ENCODE data around the gene RTN4RL1. TPM values are rescaled to one million over a fixed set of nuclear protein-coding genes. Genes with fewer than 3 reads are reported as not detected.

The RTN4RL1 gene
- total RNA-seq, 1 donor from 2014 or later = 50.3 TPM

DNA sequence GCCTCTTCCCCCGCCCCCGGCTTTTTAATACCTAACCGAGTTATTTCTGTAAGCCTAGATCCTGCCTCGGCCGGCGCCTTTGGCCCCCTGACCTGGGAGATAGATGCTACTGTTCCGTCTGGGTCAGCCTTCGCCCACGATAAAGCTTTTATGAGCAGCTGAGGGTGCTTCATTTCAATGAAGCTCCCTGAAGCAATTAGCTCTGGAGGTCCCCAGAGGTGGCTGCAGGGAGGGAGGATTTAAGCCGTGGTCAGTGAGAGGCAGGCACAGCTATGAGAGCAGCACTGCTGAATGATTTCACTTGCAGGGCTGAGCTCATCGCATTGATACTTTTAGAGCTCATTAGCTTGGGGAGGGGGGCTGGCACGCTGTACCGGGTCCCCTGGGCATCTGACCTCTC, 105.9 kb downstream of the RTN4RL1 start:
- no peak for TF ChIP-seq CTCF (IDR thresholded peaks at IDR 0.05; ENCODE audit: partially characterized antibody, unreplicated experiment)
- peak; percentile 79 for DNase-seq
- H3K4me1 Mint-ChIP-seq (ENCODE audit: low read depth, unreplicated experiment) = peaks cover 36% of the 10 kb centered on the region
- peaks cover 7% of the 10 kb centered on the region for H3K27me3 Mint-ChIP-seq (ENCODE audit: unreplicated experiment)
- H3K9me3 Mint-ChIP-seq (ENCODE audit: unreplicated experiment) = peaks cover 3% of the 10 kb centered on the region
- H3K4me3 Mint-ChIP-seq (ENCODE audit: unreplicated experiment) = peak overlapping the region; percentile 40
- peak overlapping the region; percentile 87 for H3K27ac Mint-ChIP-seq (ENCODE audit: unreplicated experiment)
- no peaks in the 10 kb centered on the region for H3K36me3 Mint-ChIP-seq (ENCODE audit: unreplicated experiment)

DNA sequence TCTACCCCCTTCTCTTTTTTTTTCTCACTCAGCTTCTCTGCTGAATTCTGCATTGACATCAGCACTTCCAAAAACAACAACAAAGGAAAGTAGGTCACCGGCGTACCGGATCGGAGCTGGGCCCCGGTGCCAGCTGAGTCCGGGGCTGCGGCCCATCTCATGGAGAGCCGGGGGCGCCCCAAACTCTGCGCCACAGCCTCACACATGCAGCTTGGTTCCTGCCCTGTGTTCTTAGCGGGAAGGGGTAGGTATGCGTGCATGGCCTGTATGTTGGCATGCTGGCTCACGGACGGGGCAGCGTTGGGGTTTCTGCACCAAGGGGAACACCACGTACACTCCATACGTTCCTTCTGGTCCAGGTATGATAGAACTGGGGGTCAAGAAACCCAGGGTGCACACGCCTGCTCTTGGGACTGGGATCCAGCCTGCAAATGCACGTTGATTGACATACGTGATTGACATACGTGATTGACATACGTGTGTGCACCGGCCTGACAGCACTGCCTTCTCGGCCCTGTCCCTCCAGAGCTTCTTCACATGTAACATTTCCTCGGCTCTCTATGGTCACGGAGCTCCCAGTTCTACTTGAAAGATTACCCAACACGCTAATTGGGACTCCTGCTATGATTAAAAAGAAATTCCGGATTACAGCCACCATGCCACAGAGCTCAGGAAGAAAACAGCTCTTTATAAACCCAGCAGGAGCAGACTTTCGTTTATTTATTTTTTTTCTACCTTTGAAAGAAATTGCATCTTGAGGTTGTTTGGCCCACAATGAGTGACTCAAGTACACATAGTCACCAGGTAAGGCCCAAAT, 106.6 kb downstream of the RTN4RL1 start:
- Mint-ChIP-seq H3K9me3 (ENCODE audit: unreplicated experiment) (peaks cover 4% of the 10 kb centered on the region), H3K27ac (ENCODE audit: unreplicated experiment) (peak overlapping the region; percentile 87), H3K27me3 (ENCODE audit: unreplicated experiment) (peaks cover 7% of the 10 kb centered on the region), H3K4me3 (ENCODE audit: unreplicated experiment) (peak overlapping the region; percentile 40), H3K4me1 (ENCODE audit: low read depth, unreplicated experiment) (peaks cover 36% of the 10 kb centered on the region), H3K36me3 (ENCODE audit: unreplicated experiment) (no peaks in the 10 kb centered on the region)
- no peak for TF ChIP-seq CTCF (IDR thresholded peaks at IDR 0.05; ENCODE audit: partially characterized antibody, unreplicated experiment)
- no peak for DNase-seq

- Mint-ChIP-seq H3K9me3 (ENCODE audit: unreplicated experiment) (peaks cover 4% of the 10 kb centered on the region), H3K36me3 (ENCODE audit: unreplicated experiment) (no peaks in the 10 kb centered on the region), H3K4me1 (ENCODE audit: low read depth, unreplicated experiment) (peaks cover 36% of the 10 kb centered on the region), H3K4me3 (ENCODE audit: unreplicated experiment) (peak overlapping the region; percentile 41), H3K27ac (ENCODE audit: unreplicated experiment) (peak overlapping the region; percentile 53), H3K27me3 (ENCODE audit: unreplicated experiment) (peaks cover 7% of the 10 kb centered on the region)
- peak; percentile 50 for DNase-seq
- no peak for TF ChIP-seq CTCF (IDR thresholded peaks at IDR 0.05; ENCODE audit: partially characterized antibody, unreplicated experiment)
Observed at GRCh38 chr17:1916963-1917715, 108.0 kb downstream of the RTN4RL1 start.

GRCh38 chr17:1916316-1916715, 108.8 kb downstream of the RTN4RL1 start:
- no peak for DNase-seq
- H3K27me3 Mint-ChIP-seq (ENCODE audit: unreplicated experiment) = peaks cover 12% of the 10 kb centered on the region

More at GRCh38 chr17:1916316-1916715, 108.8 kb downstream of the RTN4RL1 start:
- no peaks in the 10 kb centered on the region for H3K36me3 Mint-ChIP-seq (ENCODE audit: unreplicated experiment)
- TF ChIP-seq CTCF (IDR thresholded peaks at IDR 0.05; ENCODE audit: partially characterized antibody, unreplicated experiment) = no peak
- H3K27ac Mint-ChIP-seq (ENCODE audit: unreplicated experiment) = peak overlapping the region; percentile 52
- H3K4me1 Mint-ChIP-seq (ENCODE audit: low read depth, unreplicated experiment) = peaks cover 40% of the 10 kb centered on the region
- peak overlapping the region; percentile 52 for H3K4me3 Mint-ChIP-seq (ENCODE audit: unreplicated experiment)
- H3K9me3 Mint-ChIP-seq (ENCODE audit: unreplicated experiment) = peaks cover 6% of the 10 kb centered on the region

Measured in glutamatergic neuron (in vitro differentiated cells).